BLaER1 treated with 17β-estradiol and CSF1 and Interleukin-3, amounts not matched to agents 10 nM and 100 nM (cell line): ENCODE results near the gene C12orf75.
"Not testable (repeated sequence)": the region's sequence is repeated elsewhere in the genome, so short reads cannot be mapped to it uniquely, and the experiment has no call there.

ENCODE experiments used
- H3K27ac ChIP-seq, 11 experiments: shearing (Covaris generic); formaldehyde crosslinking; 2 replicates each; pipeline ENCODE4 v1.8.1; 2022
- H3K27me3 ChIP-seq, 11 experiments: shearing (Covaris generic); formaldehyde crosslinking; 2 replicates each; pipeline ENCODE4 v1.8.1; 2022
- H3K36me3 ChIP-seq, 11 experiments: shearing (Covaris generic); formaldehyde crosslinking; 2 replicates each; pipeline ENCODE4 v1.8.1; 2022
- H3K4me1 ChIP-seq, 10 experiments: shearing (Covaris generic); formaldehyde crosslinking; 2 replicates each; pipeline ENCODE4 v1.8.1; 2022
- H3K4me2 ChIP-seq, 11 experiments: shearing (Covaris generic); formaldehyde crosslinking; 2 replicates each; pipeline ENCODE4 v1.8.1; 2022
- H3K4me3 ChIP-seq, 10 experiments: shearing (Covaris generic); formaldehyde crosslinking; 2 replicates each; pipeline ENCODE4 v1.8.1; 2022
- H3K9ac ChIP-seq, 11 experiments: shearing (Covaris generic); formaldehyde crosslinking; 2 replicates each; pipeline ENCODE4 v1.8.1; 2022
- H3K9me3 ChIP-seq, 11 experiments: shearing (Covaris generic); formaldehyde crosslinking; replicated peaks in 1 of 11; 2 replicates each; pipeline ENCODE4 v1.8.1; 2022
- H4K20me1 ChIP-seq, 11 experiments: shearing (Covaris generic); formaldehyde crosslinking; 2 replicates each; pipeline ENCODE4 v1.8.1; 2022
- Cebpa-rat ChIP-seq, 11 experiments: shearing (Covaris generic); IDR thresholded peaks; 2 replicates each; pipeline ENCODE4 v1.8.1; 2022

C12orf75 gene

DNA sequence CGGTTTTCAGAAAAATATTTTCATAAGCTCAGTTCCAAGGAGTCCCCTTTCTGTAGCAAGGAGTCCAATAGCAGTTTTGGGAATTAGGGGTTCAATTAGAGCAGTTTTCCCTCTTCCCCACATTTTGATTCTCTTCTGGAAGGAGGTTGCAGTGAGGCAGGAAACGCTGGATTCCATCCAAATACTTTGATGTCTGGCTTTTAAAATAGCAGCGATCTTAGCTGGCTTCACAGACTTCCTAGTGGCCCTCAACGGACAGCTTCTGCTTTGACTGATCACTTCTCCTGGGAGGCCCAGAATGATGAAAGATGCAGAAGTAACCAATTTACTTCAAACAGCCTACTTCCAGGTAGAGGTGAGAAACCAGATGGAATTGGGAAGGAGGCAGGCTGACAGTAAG lies 63.1 kb downstream of the C12orf75 start:
- TF ChIP-seq Cebpa-rat (IDR thresholded peaks at IDR 0.05): no peak
- Histone ChIP-seq H3K36me3 (peaks cover 0 to 7% (median 0%) of the 10 kb centered on the region in 11 experiments; a peak in 2 of 22 replicates), H3K27ac (no peak overlapping the region), H3K27me3 (no peaks in the 10 kb centered on the region), H3K4me1 (peaks cover 17 to 26% (median 23%) of the 10 kb centered on the region in 10 experiments), H4K20me1 (no peaks in the 10 kb centered on the region), H3K9me3 (peaks cover 6 to 20% (median 12%) of the 10 kb centered on the region in 11 experiments), H3K4me2 (peak overlapping the region; percentile 9 to 51 (median 29); a peak in 19 of 22 replicates), H3K9ac (no peak overlapping the region), H3K4me3 (no peak overlapping the region)

DNA sequence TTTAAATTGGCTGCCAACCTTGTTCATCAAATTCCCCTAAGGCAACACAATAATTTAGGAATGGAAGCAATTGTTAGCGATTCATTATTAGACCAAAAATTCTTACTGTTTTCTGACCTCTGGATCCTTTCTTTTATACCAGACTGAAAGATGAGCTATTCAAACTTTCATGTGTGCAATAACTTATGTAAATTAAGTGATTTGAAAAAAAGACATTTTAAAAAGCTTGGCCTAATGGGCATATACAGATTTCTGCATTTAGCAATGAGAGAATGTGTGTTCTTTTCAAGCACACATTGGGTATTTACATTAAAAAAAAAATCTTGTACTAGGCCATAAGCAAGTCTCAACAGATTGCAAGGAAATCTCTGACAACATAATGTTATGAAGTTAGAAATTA lies 65.5 kb downstream of the C12orf75 start:
- Histone ChIP-seq H3K27ac (no peak overlapping the region), H3K9ac (no peak overlapping the region), H3K4me1 (peaks cover 17 to 26% (median 23%) of the 10 kb centered on the region in 10 experiments), H3K27me3 (no peaks in the 10 kb centered on the region), H3K4me3 (no peak overlapping the region), H3K4me2 (no peak overlapping the region), H3K9me3 (peaks cover 13 to 35% (median 19%) of the 10 kb centered on the region in 11 experiments), H3K36me3 (peaks cover 0 to 10% (median 0%) of the 10 kb centered on the region in 11 experiments; a peak in 2 of 22 replicates), H4K20me1 (no peaks in the 10 kb centered on the region)
- TF ChIP-seq Cebpa-rat (IDR thresholded peaks at IDR 0.05): no peak

GRCh38 chr12:105396983-105397382 lies 66.5 kb downstream of the C12orf75 start:
- Histone ChIP-seq H3K27ac (no peak overlapping the region), H3K36me3 (peaks cover 0 to 10% (median 0%) of the 10 kb centered on the region in 11 experiments; a peak in 2 of 22 replicates), H3K9me3 (peaks cover 13 to 35% (median 19%) of the 10 kb centered on the region in 11 experiments), H4K20me1 (no peaks in the 10 kb centered on the region), H3K4me1 (peaks cover 13 to 20% (median 17%) of the 10 kb centered on the region in 10 experiments), H3K4me3 (no peak overlapping the region), H3K4me2 (no peak overlapping the region), H3K27me3 (no peaks in the 10 kb centered on the region), H3K9ac (no peak overlapping the region)
- no peak for TF ChIP-seq Cebpa-rat (IDR thresholded peaks at IDR 0.05)

DNA sequence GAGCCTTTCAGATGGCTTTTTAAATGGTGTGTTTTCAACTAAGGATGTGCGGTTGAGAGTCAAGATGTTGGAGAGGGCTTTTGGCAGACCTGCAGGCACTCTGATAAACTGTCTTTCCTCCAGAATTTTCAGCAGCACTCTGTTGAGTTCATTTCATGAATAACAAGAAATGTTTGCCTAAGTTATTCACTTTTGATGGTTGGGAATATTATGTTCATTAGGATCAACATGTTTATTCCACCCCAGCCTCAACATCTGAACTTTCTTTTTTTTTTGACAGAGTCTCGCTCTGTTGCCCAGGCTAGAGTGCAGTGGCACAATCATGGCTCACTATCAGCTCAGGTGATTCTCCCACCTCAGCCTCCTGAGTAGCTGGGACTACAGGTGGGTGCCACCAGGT lies 68.4 kb downstream of the C12orf75 start:
- Histone ChIP-seq H3K4me3 (no peak overlapping the region), H3K9ac (no peak overlapping the region), H3K9me3 (peaks cover 16 to 40% (median 27%) of the 10 kb centered on the region in 11 experiments), H3K27ac (no peak overlapping the region), H3K4me1 (peaks cover 0 to 2% (median under 1%) of the 10 kb centered on the region in 10 experiments; a peak in 10 of 20 replicates), H4K20me1 (no peaks in the 10 kb centered on the region), H3K27me3 (no peaks in the 10 kb centered on the region), H3K36me3 (peaks cover 0 to 10% (median 0%) of the 10 kb centered on the region in 11 experiments; a peak in 2 of 22 replicates), H3K4me2 (no peak overlapping the region)
- no peak for TF ChIP-seq Cebpa-rat (IDR thresholded peaks at IDR 0.05)

- Histone ChIP-seq H3K4me2 (no peak overlapping the region), H3K36me3 (peaks cover 0 to 10% (median 0%) of the 10 kb centered on the region in 11 experiments; a peak in 3 of 22 replicates)
These were observed 69.1 kb downstream of the C12orf75 start for GRCh38 chr12:105399428-105400081.

GRCh38 chr12:105400227-105400626 lies 69.7 kb downstream of the C12orf75 start:
- Histone ChIP-seq H3K27ac (no peak overlapping the region), H3K36me3 (peaks cover 0 to 10% (median 0%) of the 10 kb centered on the region in 11 experiments; a peak in 3 of 22 replicates), H4K20me1 (no peaks in the 10 kb centered on the region), H3K27me3 (no peaks in the 10 kb centered on the region), H3K4me2 (no peak overlapping the region), H3K9ac (no peak overlapping the region), H3K9me3 (peaks cover 26 to 53% (median 39%) of the 10 kb centered on the region in 11 experiments), H3K4me3 (no peak overlapping the region), H3K4me1 (no peaks in the 10 kb centered on the region)
- TF ChIP-seq Cebpa-rat (IDR thresholded peaks at IDR 0.05): no peak

More at GRCh38 chr12:105399428-105400081, 69.1 kb downstream of the C12orf75 start:
- Histone ChIP-seq H3K4me1 (no peaks in the 10 kb centered on the region), H3K27ac (no peak overlapping the region), H3K4me3 (no peak overlapping the region), H4K20me1 (no peaks in the 10 kb centered on the region), H3K9ac (no peak overlapping the region), H3K27me3 (no peaks in the 10 kb centered on the region), H3K9me3 (peaks cover 20 to 46% (median 32%) of the 10 kb centered on the region in 11 experiments)
- TF ChIP-seq Cebpa-rat (IDR thresholded peaks at IDR 0.05): no peak

DNA sequence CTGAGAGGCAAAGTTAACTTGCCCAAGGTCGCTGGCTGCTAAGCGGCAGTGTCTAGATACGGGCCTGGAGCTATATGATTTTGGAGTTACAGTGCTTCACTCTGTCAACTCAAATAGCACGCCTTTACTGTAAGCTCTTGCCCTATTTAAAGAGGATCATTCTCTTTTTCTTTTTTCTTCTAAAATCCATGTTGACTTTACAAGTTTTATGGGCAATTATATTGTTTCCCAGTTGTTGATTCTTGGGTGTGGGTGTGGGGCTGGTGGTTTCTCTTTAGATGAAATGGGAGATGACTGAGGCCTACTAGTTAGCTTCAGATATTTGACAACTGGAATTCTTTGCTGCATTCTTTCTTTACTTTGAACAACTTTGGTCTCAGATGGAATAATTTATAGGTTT lies 70.7 kb downstream of the C12orf75 start:
- H3K27me3 ChIP-seq: no peaks in the 10 kb centered on the region

GRCh38 chr12:105402366-105402765 lies 71.9 kb downstream of the C12orf75 start:
- no peaks in the 10 kb centered on the region for H3K4me1 ChIP-seq
- peaks cover 29 to 54% (median 39%) of the 10 kb centered on the region in 11 experiments for H3K9me3 ChIP-seq
- H3K36me3 ChIP-seq: peaks cover 0 to 10% (median 0%) of the 10 kb centered on the region in 11 experiments; a peak in 3 of 22 replicates
- H3K4me2 ChIP-seq: no peak overlapping the region
- no peak for TF ChIP-seq Cebpa-rat (IDR thresholded peaks at IDR 0.05)
- no peak overlapping the region for H3K9ac ChIP-seq
- H3K27me3 ChIP-seq: no peaks in the 10 kb centered on the region
- no peak overlapping the region for H3K27ac ChIP-seq
- no peaks in the 10 kb centered on the region for H4K20me1 ChIP-seq
- no peak overlapping the region for H3K4me3 ChIP-seq

More for the DNA sequence above, 70.7 kb downstream of the C12orf75 start:
- H3K36me3 ChIP-seq: peaks cover 0 to 10% (median 0%) of the 10 kb centered on the region in 11 experiments; a peak in 3 of 22 replicates
- no peaks in the 10 kb centered on the region for H4K20me1 ChIP-seq
- no peak for TF ChIP-seq Cebpa-rat (IDR thresholded peaks at IDR 0.05)
- no peak overlapping the region for H3K9ac ChIP-seq
- no peak overlapping the region for H3K4me2 ChIP-seq
- no peaks in the 10 kb centered on the region for H3K4me1 ChIP-seq
- H3K27ac ChIP-seq: no peak overlapping the region
- H3K4me3 ChIP-seq: no peak overlapping the region
- H3K9me3 ChIP-seq: peaks cover 29 to 57% (median 39%) of the 10 kb centered on the region in 11 experiments

DNA sequence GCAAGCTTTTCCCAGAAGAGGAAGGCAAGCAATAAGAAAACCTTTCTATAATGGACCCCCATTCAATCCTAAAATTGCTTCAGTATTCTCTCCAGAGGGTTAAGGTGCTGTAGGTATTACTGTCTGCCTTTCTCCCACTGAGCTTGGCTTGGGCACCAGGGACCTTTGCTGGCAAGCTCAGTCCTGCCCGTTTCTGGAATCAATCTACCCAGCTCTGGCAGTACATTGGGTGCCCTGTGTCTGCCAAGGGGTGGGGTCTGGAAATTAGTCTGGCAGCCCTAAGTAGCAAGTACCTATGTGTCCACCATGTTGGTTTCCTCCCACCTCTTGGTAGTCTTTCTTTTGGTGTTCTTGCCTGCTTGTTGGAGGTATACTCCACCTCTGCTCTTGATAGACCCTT lies 72.6 kb downstream of the C12orf75 start:
- H3K4me1 ChIP-seq: no peaks in the 10 kb centered on the region

DNA sequence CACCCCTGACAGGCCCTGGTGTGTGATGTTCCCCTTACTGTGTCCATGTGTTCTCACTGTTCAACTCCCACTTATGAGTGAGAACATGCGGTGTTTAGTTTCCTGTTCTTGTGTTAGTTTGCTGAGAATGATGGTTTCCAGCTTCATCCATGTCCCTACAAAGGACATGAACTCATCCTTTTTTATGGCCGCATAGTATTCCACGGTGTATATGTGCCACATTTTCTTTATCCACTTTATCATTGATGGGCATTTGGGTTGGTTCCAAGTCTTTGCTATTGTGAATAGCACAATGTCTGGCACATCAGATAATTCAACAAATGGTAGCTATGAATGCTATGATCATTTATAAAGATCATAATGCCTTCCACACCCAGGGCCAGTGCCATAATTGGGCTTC lies 73.6 kb downstream of the C12orf75 start:
- peaks cover 14 to 36% (median 28%) of the 10 kb centered on the region in 11 experiments; a peak in 21 of 22 replicates for H3K9me3 ChIP-seq
- not testable (repeated sequence) for H3K9ac ChIP-seq, H4K20me1 ChIP-seq, H3K4me3 ChIP-seq, H3K36me3 ChIP-seq, H3K4me1 ChIP-seq, H3K27ac ChIP-seq, H3K4me2 ChIP-seq, H3K27me3 ChIP-seq

More for the DNA sequence above, 72.6 kb downstream of the C12orf75 start:
- no peaks in the 10 kb centered on the region for H3K27me3 ChIP-seq
- no peak overlapping the region for H3K4me3 ChIP-seq
- H4K20me1 ChIP-seq: no peaks in the 10 kb centered on the region
- no peak overlapping the region for H3K27ac ChIP-seq
- H3K4me2 ChIP-seq: no peak overlapping the region
- TF ChIP-seq Cebpa-rat (IDR thresholded peaks at IDR 0.05): no peak
- H3K9me3 ChIP-seq: peaks cover 23 to 47% (median 38%) of the 10 kb centered on the region in 11 experiments
- H3K36me3 ChIP-seq: peaks cover 0 to 8% (median 0%) of the 10 kb centered on the region in 11 experiments; a peak in 3 of 22 replicates
- H3K9ac ChIP-seq: no peak overlapping the region
